K562 (cell line): ENCODE measurements around the gene GPR37L1. TPM values are rescaled to one million over a fixed set of nuclear protein-coding genes. Genes with fewer than 3 reads are reported as not detected.

Experiments
- CTCF ChIP-seq, 3 experiments: IDR thresholded peaks in 2 of 3; conservative IDR thresholded peaks in 1 of 3; 2 replicates each; pipeline ENCODE4 v1.5.1; 2011 to 2012; ENCODE audit warnings: low read length in 3 of 3, mild to moderate bottlenecking in 3 of 3, control low read depth in 2 of 3, improper control_type of control experiment in 1 of 3, inconsistent platforms in 1 of 3, low read depth in 1 of 3, mixed read lengths in 1 of 3, moderate library complexity in 1 of 3; ENCODE audit not compliant: insufficient read depth in 2 of 3
- CUX1 ChIP-seq: fragments of 200-800 bp; sonication (Bioruptor generic); IDR thresholded peaks from 2 replicates; pipeline ENCODE4 v1.6.1; 2016; ENCODE audit warnings: missing genetic modification characterization, missing compliant biosample characterization
- DPF2 ChIP-seq: fragments of 450-650 bp; IDR thresholded peaks from 2 replicates; pipeline ENCODE4 v1.6.1; 2016
- NFRKB ChIP-seq: fragments of 450-650 bp; IDR thresholded peaks from 2 replicates; pipeline ENCODE4 v1.6.1; 2016; ENCODE audit warnings: low read depth
- NR2C1 ChIP-seq, 2 experiments: fragments of 450-650 bp; IDR thresholded peaks; 2 replicates each; pipeline ENCODE4 v1.6.1; 2017; ENCODE audit warnings: mild to moderate bottlenecking in 2 of 2, antibody characterized with exemption in 1 of 2, inconsistent platforms in 1 of 2, missing compliant biosample characterization in 1 of 2, missing genetic modification characterization in 1 of 2
- POLR2B ChIP-seq: fragments of 450-650 bp; IDR thresholded peaks from 2 replicates; pipeline ENCODE4 v1.6.1; 2018; ENCODE audit warnings: low read depth; ENCODE audit not compliant: partially characterized antibody
- POLR2G ChIP-seq: fragments of 200-400 bp; formaldehyde crosslinking; IDR thresholded peaks from 2 replicates; pipeline ENCODE4 v1.6.1; 2017; ENCODE audit warnings: low read depth, mild to moderate bottlenecking, antibody characterized with exemption, low read length, moderate library complexity
- STAT5A ChIP-seq: IDR thresholded peaks from 2 replicates; pipeline ENCODE4 v1.6.1; 2012; ENCODE audit warnings: low read length, inconsistent platforms, borderline replicate concordance
- STAT6 ChIP-seq: sonication (generic); formaldehyde crosslinking; IDR thresholded peaks from 2 replicates; pipeline ENCODE4 v1.8.1; 2023; ENCODE audit warnings: mild to moderate bottlenecking, missing genetic modification reagents
- TCF3 ChIP-seq: sonication (generic); formaldehyde crosslinking; IDR thresholded peaks from 2 replicates; pipeline ENCODE4 v1.4.0; 2020; ENCODE audit warnings: mild to moderate bottlenecking, missing genetic modification reagents
- TEAD4 ChIP-seq, 2 experiments: sonication (generic) in 1 of 2; formaldehyde crosslinking in 1 of 2; IDR thresholded peaks; 2 replicates each; pipeline versions ENCODE4 v1.6.1 to v1.8.0; 2012 to 2022; ENCODE audit warnings: borderline replicate concordance in 1 of 2, inconsistent platforms in 1 of 2, low read length in 1 of 2, mild to moderate bottlenecking in 1 of 2, missing genetic modification reagents in 1 of 2
- TOE1 ChIP-seq, 2 experiments: fragments of 450-650 bp in 1 of 2; sonication (generic) in 1 of 2; formaldehyde crosslinking in 1 of 2; IDR thresholded peaks; 2 replicates each; pipeline versions ENCODE4 v1.7.1 to v1.8.0; 2016 to 2022; ENCODE audit warnings: borderline replicate concordance in 2 of 2, mild to moderate bottlenecking in 2 of 2, antibody characterized with exemption in 1 of 2, inconsistent platforms in 1 of 2, low read depth in 1 of 2, missing genetic modification reagents in 1 of 2, moderate library complexity in 1 of 2
- ZBTB17 ChIP-seq: fragments of 450-650 bp; formaldehyde crosslinking; IDR thresholded peaks from 2 replicates; pipeline ENCODE4 v1.4.0; 2020; ENCODE audit warnings: mild to moderate bottlenecking
- ZNF212 ChIP-seq: fragments of 450-650 bp; formaldehyde crosslinking; IDR thresholded peaks from 2 replicates; pipeline ENCODE4 v1.4.0; 2020; ENCODE audit warnings: mild to moderate bottlenecking
- ZNF217 ChIP-seq: sonication (generic); formaldehyde crosslinking; IDR thresholded peaks from 2 replicates; pipeline ENCODE4 v1.8.0; 2022; ENCODE audit warnings: mild to moderate bottlenecking, missing genetic modification reagents
- ZNF668 ChIP-seq: fragments of 250-450 bp; sonication (Bioruptor Pico); IDR thresholded peaks from 2 replicates; pipeline ENCODE4 v1.8.0; 2022; ENCODE audit warnings: mild to moderate bottlenecking, inconsistent platforms
- polyA plus RNA-seq, 8 experiments: library from polyadenylated mRNA; depleted of rRNA in 4 of 8; stranded (reverse) in 5 of 8; unstranded in 3 of 8; fragments of >200 nt; fragmentation: Nextera tagmentation in 2 of 8; fragmentation: Illumina TruSeq in 1 of 8; extraction: Ambion mirVana in 2 of 8; extraction: Trizol in 1 of 8; gene quantifications; 2 replicates each; pipeline versions ENCODE4 v1.2.1 to v1.2.3, GENCODE V29; 2011 to 2014; ENCODE audit warnings: inconsistent platforms in 1 of 8, missing spikeins in 1 of 8
- total RNA-seq, 7 experiments: library from RNA; depleted of rRNA in 6 of 7; stranded (reverse); fragments of >200 nt in 6 of 7; fragmentation: Illumina TruSeq in 2 of 7; extraction: Trizol in 2 of 7; gene quantifications; 2 replicates each; pipeline versions ENCODE4 v1.2.1 to v1.2.3, GENCODE V29; 2011 to 2021; ENCODE audit warnings: low replicate concordance in 1 of 7

The GPR37L1 gene
- total and polyA plus RNA-seq, 9 of the 15 experiments (the other 6 are each of a cell fraction or from before 2014, with no cell fraction given): not detected

- TF ChIP-seq CUX1: no peak
- peak; percentile 80 for TF ChIP-seq DPF2
- 0 out of 2 replicates have a peak, but pooled peaks have one; percentile 34 for TF ChIP-seq ZBTB17 (CRISPR knock-in tag)
- no peak for TF ChIP-seq STAT5A
- peak; percentile 38; the same call in 1 of the 2 replicates for TF ChIP-seq TEAD4 (IDR thresholded peaks at IDR 0.05; ENCODE audit: low read length)
- TF ChIP-seq TEAD4 (CRISPR knock-in tag; IDR thresholded peaks at IDR 0.05; ENCODE audit: borderline replicate concordance): no peak
- peak; percentile 24; the same call in 1 of the 2 replicates for TF ChIP-seq NR2C1 (IDR thresholded peaks at IDR 0.05)
- no peak for TF ChIP-seq NR2C1 (tag; IDR thresholded peaks at IDR 0.05)
- TF ChIP-seq ZNF668 (CRISPR knock-in tag): peak; percentile 27; the same call in 1 of the 2 replicates
- peak; percentile 80 for TF ChIP-seq POLR2G
- TF ChIP-seq NFRKB: peak; percentile 44
- peak; percentile 34; the same call in 1 of the 2 replicates for TF ChIP-seq TOE1 (IDR thresholded peaks at IDR 0.05; ENCODE audit: borderline replicate concordance)
- TF ChIP-seq TOE1 (CRISPR knock-in tag; IDR thresholded peaks at IDR 0.05; ENCODE audit: borderline replicate concordance, low read depth): no peak
- 0 out of 2 replicates have a peak, but pooled peaks have one; percentile 24 for TF ChIP-seq STAT6 (CRISPR knock-in tag)
- peak; percentile 60 for TF ChIP-seq TCF3 (CRISPR knock-in tag)
- no peak for TF ChIP-seq ZNF217 (CRISPR knock-in tag)
- peak; percentile 78 for TF ChIP-seq POLR2B
- peak in 1 of 3 experiments; percentile 7; a peak in 1 of 6 replicates for TF ChIP-seq CTCF (IDR thresholded peaks at IDR 0.05 in 2 of 3, conservative IDR thresholded peaks at IDR 0.05 in 1 of 3; ENCODE audit: insufficient read depth in 2 of 3, low read depth in 1 of 3, low read length in 3 of 3)
- no peak for TF ChIP-seq ZNF212 (CRISPR knock-in tag)
These were observed 41.7 kb downstream of the GPR37L1 start (continued) for GRCh38 chr1:202164271-202165037.
